HTR-8/SVneo (cell line): ENCODE data around the gene FRMD3.

ENCODE experiments used
- DNase-seq: peaks from one replicate; pipeline ENCODE4 v3.0.0; 2011; ENCODE audit warnings: low spot score, mixed read lengths; ENCODE audit not compliant: insufficient read length
- FAIRE-seq: peaks from 2 replicates; lab custom pipeline; 2011; peaks lifted over from hg19 to GRCh38; lab: Jason Lieb, UNC

Gene FRMD3

DNA sequence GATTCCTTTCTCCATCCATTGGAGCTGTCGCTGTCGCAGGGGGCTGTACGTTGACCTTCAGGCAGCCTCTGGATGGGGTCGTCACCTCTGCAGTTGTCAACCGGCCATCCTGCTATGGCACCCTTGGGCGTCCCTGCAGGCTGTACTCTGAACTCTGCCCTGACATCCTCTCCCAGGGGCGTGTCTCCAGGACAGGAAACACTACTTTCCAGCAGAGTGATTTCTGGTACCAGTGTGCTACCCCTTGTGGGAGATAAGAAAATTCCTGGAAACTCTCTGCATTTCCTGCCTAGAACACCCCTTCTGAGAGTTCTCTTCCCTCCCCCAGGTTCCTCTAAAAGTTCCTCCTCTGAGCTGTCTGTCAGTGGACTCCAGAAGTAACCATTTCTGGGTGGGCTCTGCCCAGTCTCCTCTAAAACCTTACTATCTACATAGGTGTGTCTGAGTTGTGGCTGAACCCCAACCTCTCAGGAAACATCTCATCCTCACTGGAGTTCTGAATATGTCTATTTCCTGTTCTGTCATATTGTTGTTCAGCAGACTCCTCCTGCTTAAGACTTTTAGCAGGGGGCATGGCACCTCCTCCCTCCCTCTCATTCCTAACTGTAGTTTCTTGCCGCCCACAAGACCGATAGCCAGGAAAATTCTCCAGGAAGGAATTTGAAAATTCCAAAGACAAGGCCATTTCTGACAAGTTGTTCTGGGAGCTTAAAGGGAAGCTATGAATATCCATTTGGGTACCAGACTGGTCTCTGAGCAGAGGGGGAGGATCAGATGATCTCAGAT lies 329.9 kb downstream of the FRMD3 start:
- FAIRE-seq, result no peak

DNA sequence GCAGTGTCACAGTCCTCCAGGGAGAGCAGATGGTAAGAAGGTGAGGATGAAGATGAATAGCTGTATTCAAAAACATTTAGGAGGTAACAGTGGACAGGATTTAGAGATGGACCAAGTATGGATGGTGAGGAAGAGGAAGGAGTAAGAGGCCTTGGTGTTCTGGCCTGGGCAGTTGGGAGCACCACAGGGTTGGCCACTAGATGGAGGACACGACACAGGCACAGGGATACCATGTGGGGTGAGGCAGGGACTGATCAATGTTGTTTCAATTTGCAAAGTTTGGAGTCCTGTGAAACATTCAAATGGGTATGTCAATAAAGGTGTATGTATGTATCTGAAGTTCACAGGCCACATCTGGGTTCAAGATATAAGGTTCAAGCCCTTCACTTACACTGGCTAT lies 334.2 kb downstream of the FRMD3 start:
- no peak for FAIRE-seq
- DNase-seq, result no peak

More for the DNA sequence above, 329.9 kb downstream of the FRMD3 start:
- no peak for DNase-seq

DNA sequence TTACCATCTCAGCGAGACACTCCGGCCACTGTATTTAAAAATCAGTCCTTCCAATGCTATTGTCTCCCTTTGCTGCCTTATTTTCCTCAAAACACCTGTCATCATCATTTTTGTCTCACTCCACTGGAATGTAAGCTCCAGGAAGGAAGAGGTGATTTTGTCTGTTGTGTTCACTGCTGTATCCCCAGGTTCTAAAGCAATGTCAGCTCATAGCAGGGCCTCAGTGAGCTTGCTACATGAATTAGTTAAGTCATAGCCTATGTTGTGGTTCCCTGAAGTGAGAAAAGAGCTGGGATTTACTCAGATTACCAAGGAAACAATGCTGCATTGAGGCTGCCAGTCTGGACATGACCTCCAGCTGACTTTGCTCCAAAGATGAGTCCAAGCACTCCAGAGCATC lies 337.7 kb downstream of the FRMD3 start:
- FAIRE-seq, result no peak

DNA sequence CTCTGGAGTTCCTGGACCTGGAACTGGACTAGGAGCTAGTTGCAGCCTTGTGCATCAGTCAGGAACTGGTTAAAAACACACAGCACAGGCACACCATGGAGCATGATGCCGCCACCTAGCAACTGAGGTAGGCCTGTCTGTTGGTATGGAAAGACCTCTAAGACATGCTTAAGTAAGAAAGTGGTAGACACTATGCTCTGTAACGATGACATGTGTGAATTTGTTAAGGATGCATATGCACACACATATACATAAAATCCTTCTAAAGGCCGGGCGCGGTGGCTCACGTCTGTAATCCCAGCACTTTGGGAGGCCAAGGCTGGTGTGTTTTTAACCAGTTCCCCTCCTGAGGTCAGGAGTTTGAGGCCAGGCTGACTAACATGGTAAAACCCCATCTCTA lies 338.4 kb downstream of the FRMD3 start:
- FAIRE-seq, result no peak

More for the DNA sequence above, 337.7 kb downstream of the FRMD3 start:
- DNase-seq, result no peak

DNA sequence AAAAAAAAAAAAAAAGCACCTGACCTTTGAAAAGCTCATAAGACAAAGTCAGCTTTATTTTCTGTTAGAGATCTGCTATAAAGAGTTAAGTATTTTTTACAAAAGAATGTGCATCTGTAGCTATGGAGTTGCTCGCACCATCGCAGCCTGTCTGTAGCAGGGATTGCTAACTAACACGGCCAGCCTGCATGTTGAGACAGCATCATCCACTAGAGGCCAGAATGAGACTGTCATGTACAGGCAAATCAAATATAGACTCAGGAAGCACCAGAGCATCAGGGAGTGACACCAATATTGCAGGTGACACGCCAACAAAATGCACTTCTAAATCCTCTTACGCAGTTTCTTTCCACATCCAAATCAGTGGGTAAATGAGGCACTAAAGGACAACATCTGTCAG lies 339.0 kb downstream of the FRMD3 start:
- FAIRE-seq, result no peak
- peak; percentile 19 for DNase-seq

More for the DNA sequence above, 338.4 kb downstream of the FRMD3 start:
- DNase-seq, result no peak

DNA sequence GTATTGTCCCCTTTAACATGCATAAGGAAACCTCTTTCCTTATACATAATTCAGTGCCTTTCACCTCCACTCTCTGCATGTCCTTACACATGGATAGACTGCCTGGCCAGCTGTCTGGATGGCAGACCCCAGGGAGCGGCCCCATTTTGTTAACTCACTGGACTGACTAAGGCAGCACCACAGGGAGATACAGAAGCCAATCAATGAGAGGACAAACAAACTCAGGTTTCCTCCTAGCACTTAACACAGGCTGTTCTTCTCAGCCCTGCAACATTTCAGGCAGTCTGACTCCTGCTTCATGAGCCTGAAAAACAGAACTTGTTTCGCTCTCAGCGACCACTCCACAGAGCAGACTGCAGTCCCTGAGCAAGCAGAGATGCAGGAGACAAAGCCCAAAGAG lies 339.8 kb downstream of the FRMD3 start:
- DNase-seq (no peak), FAIRE-seq (no peak)

DNA sequence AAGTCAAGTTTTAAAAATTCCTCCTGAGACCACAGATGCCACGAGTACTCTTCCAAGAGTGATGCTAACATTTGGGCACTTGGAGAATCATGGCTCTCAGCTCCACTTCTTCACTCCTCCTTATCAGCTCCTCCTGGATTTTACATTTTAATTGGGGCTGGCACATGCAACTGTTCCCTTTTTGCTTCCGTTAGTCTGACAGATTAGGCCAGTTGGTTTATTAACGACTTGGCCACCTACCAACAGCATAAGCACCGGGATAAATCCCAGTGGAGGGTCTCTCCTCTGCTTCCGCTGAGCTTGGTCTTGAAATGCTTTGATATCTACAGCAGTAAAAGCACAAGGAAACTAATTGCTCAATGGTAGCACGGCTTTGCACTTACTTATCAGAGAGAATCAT lies 340.6 kb downstream of the FRMD3 start:
- DNase-seq (no peak), FAIRE-seq (no peak)

DNA sequence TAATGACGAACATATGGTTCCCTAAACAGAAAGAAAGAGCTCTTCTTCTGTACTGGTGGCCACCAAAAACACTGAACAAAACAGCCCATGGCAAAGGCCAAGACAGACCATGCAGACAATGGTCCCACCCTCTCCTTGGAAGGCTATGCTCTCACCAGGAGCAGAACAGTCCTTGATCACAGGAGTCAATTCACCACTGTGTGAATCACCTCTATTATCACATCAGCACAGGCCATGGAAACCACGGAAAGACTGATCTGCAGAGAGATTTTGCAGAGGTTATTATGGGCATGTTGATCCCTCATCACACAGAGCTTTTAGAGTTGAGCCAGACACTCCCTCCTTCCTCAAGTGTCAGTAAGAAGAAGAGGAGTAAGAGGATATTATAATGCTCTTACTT lies 341.3 kb downstream of the FRMD3 start:
- no peak for FAIRE-seq

More for the DNA sequence above, 341.3 kb downstream of the FRMD3 start:
- no peak for DNase-seq
